SKM-1 (cell line): ENCODE results near the gene MED10.

ENCODE experiments used
- DNase-seq: peaks from one replicate; lab custom pipeline; 2025; ENCODE audit not compliant: unreplicated experiment; lab: John Stamatoyannopoulos, UW

MED10 gene

DNA sequence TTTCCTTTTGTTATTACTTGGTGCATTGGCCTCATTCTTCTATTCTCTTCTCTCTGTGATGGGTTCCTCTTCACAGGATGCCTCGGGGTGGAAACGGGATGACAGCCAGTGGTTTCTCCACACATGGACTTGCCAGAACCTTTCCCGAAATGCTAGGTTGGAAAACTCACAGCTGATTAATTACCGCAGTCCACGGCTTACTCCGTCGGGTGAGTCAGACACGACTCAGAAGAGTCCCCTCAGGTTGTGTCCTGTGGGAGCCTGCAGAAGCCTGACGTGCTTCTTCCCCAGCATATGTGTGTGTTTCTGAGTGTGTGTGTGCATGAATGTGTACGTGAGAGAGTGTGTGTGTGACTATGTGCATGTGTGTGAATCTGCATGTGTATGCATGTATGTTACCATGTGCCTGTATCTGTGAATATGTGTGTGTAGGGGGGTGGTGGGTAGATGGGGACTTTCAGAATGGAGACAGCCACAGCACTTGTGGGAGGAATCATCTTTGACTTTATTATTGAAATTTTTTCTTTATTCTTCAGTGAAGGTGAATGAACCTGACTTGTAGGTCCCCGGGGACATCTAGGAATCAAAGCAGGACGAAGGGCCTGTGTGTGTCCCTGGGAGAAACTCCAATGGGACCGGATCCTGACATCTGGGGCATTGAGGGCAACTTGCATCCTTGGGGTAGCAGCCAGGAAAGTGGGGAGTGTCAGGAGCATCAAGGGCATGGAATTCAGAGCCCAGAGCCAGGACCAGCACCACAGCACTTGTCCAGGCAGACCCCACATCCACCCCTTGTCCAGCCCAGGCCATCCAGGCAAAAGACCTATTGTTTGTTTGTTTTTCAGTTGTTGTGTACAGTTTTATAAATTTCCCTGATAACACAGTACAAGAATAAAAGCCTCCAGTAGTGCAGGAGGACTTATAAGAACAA lies 21.9 kb upstream of the MED10 start:
- DNase-seq = no peak

GRCh38 chr5:6398570-6399230 lies 20.4 kb upstream of the MED10 start:
- no peak for DNase-seq

DNA sequence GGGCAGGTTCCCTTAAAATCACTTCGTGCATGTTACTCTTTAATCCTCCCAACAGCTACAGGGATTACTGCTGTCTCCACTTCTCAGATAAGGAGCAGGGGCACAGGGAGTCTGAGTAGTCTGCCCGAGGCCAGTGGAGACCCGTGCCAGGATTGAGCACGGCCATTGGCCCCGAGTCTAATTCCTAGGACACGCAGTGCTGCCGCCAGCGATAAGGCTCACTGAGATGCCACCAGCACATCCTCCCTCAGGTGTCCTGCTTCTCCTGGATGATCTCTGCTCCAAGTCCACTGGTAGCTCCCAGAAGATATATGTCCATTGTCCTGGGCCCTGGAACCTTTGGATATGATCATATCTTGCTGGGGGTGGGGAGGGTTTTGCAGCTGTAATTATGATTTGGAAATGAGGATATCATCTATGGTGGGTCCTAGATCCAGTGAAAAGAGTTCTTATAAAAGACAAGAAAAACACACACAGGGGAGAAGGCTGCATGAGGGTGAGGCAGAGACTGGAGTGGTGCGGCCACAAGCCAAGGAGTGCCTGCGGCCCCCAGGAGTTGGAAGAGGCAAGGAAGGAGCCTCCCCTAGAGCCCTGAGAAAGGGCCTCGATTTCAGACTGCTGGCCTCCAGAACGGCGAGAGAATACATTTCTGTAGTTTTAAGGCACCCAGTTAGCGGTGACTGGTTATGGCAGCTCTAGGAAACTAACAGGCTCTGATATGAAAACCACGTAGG lies 19.4 kb upstream of the MED10 start:
- no peak for DNase-seq

DNA sequence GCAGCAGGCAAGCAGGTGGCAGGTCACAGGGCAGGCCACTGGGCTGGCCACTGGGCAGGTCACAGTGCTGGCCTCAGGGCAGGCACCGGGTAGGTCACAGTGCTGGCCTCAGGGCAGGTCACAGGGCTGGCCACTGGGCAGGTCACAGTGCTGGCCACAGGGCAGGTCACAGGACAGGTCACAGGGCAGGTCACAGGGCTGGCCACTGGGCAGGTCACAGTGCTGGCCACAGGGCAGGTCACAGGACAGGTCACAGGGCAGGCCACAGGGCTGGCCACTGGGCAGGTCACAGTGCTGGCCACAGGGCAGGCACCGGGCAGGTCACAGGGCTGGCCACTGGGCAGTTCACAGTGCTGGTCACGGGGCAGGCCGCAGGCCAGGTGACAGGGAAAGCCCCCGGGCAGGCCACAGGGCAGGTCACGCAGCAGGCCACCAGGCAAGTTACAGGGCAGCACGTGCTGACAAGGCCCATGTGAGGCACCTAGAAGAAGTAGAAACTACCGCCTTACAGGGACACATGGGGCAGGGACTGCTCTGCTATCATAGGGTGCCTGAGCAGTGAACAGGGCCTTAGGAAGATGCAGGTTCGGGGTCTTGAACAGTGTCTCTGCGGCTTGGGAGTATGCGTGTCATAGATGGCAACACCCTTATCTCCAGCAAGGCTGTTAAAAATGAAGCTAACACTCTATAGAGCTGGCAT lies 18.6 kb upstream of the MED10 start:
- no peak for DNase-seq

DNA sequence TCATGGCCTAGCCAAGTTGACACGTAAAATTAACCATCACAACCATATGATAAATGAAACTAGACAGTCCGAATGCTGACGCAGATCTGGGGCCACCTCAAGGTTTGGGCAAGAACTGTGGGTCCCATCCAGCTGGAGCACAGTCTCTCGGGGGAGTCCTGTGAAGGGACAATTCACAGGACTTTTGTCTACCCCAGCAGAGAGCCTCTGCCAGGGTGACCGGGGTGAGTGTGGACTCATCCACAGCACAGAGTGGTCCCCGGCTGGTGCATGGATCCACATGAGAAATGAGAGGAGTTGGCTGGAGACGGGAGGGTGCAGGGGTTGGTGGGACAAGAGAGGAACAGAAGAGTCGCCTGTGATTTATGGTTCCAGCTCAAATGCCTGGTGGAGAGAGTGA lies 17.7 kb upstream of the MED10 start:
- no peak for DNase-seq

DNA sequence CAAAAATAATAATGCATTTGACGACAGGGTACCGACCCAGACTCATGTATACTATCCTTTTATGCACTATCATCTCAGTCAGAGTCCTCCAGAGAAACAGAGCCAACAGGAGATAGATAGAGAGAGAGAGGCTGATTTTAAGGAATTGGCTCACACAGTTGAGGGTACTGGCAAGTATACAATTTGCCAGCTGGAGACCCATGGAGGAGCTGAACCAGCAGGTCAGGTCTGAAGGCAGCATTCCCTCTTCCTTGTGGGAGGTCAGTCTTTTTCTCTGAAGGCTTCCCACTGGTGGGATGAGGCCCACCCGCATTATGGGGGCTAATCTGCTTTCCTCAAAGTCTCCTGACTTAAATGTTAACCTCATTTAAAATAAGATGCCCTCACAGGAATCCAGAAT lies 17.3 kb upstream of the MED10 start:
- DNase-seq = no peak

- no peak for DNase-seq
Observed at GRCh38 chr5:6395102-6395445, 16.7 kb upstream of the MED10 start.

DNA sequence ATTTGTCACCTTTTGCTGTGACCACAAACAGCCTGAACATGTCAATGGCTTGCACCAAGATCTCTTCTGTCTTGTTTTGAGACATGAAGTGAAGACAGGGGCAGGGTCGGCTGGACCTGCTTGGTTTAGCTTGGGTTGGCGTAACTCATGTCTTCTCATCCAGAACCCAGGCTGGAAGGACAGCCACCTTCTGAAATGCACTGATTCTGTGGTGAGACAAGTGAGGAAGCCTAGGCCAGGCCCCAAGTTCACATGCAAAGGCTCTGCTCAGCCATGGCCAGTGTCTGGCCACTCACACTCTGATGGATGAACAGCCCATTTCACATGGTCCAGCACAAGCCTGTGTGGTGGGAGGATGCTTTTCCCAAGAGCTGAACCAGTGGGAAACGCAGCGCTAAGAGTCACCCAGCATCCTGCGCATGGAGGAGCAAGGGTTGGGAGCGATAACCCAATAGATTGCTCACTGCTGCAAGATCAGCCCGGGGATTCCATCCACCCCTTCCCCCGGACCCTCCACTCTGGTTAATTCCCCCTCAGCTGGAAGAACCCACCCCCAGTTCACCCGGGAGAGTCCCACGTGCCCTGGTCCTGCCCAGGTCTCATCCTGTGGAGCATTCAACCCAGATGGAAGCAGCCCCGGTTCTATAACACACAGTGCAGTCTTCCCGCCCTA lies 16.2 kb upstream of the MED10 start:
- DNase-seq = no peak

GRCh38 chr5:6393596-6394194 lies 15.3 kb upstream of the MED10 start:
- no peak for DNase-seq

DNA sequence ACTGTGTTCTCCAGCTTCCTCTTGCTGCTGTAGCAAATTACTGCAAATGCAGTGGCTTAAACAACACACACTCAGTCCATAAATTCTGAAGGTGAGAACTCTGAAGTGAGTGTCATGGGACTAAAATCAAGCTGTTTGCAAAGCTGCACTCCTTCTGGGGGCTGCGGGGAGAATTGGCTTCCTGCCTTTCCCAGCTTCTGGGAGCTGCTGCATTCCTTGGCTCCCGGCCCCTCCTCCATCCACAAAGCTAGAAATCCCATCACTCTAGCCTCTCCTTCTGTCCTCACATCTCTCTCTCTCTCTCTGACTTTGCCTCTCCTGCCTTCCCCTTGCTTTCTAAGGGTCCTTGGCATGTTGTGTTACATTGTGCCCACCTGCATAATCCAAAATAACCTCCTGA lies 14.2 kb upstream of the MED10 start:
- no peak for DNase-seq

GRCh38 chr5:6391151-6391550 lies 12.8 kb upstream of the MED10 start:
- DNase-seq = no peak

GRCh38 chr5:6389946-6390530 lies 11.7 kb upstream of the MED10 start:
- DNase-seq = no peak

DNA sequence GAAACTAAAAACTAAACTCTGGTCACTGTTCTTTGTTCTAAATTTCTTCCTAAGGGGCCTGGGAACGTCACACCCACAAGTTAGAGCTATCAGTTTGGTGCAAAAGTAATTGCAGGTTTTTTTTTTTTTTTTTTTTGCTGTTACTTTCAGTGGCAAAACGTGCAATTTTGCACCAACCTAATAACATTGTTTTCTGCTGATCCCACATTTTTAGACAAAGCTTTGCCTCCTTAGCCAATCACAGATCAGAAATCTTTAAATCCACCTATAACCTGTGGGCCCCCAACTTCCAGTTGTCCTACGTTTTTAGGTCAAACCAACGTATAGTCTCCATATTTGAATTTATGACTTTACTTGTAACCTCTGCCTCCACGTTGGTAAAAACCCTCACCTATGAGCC lies 11.1 kb upstream of the MED10 start:
- DNase-seq = no peak

DNA sequence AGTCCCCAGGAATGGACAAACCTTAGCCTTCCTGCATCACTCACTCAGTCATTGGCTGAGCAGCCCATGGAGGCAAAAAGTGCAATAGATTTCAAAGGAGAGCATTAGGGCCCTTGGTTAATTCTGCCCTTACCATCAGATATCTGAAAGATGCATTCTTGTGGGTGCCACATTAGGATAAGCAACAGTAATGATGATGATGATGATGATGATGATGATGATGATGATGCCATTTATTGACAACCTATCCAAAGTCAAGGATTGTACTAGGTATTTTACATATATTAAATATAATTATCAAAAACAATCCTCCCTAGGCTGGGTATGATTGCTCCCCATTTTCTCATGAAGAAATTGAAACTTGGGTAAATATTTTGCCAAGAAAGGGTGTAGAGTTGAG lies 9.6 kb upstream of the MED10 start:
- DNase-seq = no peak

GRCh38 chr5:6386271-6386670 lies 7.9 kb upstream of the MED10 start:
- no peak for DNase-seq

DNA sequence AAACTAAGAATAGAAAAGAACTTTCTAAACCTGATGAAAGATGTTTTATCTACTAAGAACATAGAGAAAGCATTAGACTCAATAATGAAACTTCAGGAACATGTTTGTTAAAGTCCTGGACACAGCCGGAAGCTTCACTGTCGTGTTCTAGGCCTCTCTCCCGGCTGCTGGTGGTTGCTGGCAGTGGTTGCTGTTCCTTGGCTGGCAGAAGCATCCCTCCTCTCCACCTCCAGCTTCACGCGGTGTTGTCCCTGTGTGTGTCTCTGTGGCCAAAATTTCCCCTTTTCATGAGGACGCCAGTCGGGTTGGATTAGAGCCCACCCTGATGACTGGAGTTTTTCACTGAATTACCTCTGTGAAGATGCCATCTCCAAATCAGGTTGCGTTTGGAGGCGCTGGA lies 6.5 kb upstream of the MED10 start:
- DNase-seq = no peak

- no peak for DNase-seq
Observed at GRCh38 chr5:6383376-6383775, 5.0 kb upstream of the MED10 start.

GRCh38 chr5:6379246-6379645 lies 899 bp upstream of the MED10 start:
- no peak for DNase-seq

- DNase-seq = no peak
Observed at GRCh38 chr5:6378766-6379103, 388 bp upstream of the MED10 start.

GRCh38 chr5:6377582-6377904 lies 804 bp downstream of the MED10 start:
- no peak for DNase-seq
